IPS DF 19.7 (cell line): ENCODE data around the gene OR52E5.

Experiments
- DNase-seq: peaks from one replicate; pipeline ENCODE4 v3.0.0-alpha.2; 2013; ENCODE audit warnings: low read depth, low spot score

The OR52E5 gene

DNA sequence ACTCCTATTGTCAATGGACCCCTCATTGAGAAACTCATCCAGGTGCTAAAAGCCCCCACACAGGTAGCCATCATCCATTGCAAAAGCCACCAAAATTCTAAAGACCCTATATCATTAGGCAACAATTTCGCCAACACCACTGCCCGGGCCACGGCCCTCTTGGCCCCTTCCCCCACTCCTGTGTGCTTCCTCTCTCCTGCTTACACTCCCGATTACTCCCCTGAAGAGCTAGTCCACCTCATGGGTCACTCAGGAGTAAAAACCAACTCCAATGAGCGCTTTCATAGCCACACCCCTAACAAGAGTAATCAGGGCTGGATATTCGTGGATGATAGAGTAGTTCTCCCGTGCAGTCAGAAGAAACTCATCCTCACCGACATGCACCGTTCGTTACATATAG, 40.1 kb downstream of the OR52E5 start:
- no peak for DNase-seq

DNA sequence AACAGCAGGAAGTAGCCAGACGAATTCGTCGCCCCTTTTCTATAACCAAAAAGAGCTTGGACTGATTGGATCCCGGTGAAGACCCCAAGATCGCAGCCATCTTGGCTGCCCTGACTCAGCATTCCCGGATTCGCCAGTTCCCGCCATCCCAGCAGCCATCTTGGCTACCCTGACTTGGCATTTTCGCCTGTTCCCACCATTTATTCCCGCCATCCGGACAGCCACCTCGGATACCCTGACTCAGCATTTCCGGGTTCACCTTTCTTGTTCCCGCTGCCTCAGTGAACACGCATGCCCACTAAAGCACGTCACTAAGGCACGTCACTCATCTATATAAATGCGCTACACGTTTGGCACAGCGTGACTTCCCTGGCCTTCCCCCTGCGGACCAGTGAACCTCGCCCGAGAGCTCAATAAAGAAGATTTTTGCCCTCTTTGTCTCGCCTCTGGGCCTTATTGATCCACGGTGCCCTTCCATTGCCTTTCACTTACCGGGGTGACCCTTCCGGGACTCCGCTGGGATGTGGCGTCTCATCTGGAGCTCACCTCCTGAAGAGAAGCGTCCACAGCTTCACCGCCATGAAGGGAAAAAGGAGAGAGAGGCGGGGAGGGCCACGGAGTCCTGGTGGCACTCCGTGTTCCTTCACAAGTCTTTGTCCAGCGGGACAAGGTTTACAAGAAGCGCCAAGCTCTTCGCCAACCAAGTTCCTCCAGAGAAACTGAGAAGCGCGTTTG, 45.0 kb downstream of the OR52E5 start:
- no peak for DNase-seq

DNA sequence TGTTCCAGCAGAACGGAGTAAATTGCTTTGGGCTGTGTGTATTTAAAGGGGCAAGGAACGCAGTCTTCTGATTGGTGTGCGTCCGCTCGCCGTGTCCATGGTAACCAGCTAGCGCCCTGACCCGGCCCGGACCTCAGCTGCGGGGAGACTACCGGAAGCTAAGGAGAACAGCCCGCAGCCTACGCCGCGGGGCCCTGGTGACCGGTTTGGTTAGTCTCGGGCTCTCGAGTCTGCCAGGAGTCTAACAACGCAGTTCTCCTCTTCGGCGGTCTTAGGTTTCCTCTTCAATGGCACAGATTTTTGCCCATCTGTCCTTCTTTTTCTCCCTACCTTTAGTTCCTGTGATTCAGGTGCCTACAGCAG, 45.6 kb downstream of the OR52E5 start:
- no peak for DNase-seq

DNA sequence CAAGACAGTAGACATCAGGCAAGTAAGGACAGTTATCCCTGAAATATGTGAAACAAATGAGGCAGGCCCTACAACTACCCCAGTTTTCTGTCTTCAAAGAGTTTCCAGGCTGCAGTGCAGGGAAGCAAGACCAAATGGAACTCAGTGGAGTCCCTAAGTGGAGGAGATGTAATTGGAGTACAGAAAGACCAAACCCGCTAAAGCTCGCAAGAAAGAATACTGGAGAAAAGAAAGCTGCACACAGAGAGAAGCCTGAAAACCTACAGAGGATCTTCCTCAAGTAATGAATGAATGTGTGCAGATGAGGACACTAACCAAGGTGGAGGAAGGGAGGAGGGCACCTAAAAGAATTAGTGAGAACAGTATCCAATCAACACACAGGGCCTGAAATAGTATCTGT, 47.7 kb downstream of the OR52E5 start:
- DNase-seq, result no peak

DNA sequence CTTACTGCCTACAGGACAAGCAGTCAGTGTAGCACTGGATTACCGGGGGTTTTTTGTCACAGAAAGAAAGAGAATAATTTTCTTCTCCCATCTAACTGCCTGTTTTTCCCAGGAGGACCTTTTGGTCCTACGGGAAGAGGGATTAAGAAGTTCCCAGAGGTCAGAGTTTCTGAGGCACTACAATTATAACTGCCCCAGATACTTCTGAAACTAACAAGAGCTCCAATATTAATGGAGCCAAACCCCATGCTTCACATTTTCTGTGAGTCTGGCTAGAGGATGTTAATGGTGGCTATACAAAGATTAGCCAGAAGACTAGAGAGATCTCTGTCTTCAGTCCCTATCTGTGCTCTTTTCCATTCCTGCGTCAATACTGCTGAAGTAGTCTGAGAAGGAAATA, 48.9 kb downstream of the OR52E5 start, which contains the start of gene OR56A3:
OR56A3 (plus strand) TSS at position 301 of the 400 bp plus-strand sequence. CDS start 5,096 bp downstream, outside the sequence.
- no peak for DNase-seq
